NB4 (cell line): ENCODE results near the gene ZNF514.

Experiments used
- POLR2A ChIP-seq: IDR thresholded peaks from 2 replicates; pipeline ENCODE4 v1.6.1; 2011; ENCODE audit warnings: mild to moderate bottlenecking; ENCODE audit not compliant: insufficient read length; ENCODE audit errors: extremely low read depth
- TF ChIP-seq, protein P1 (sequence below): IDR thresholded peaks from one replicate; pipeline ENCODE4 v1.5.1; 2012; ENCODE audit warnings: low read depth, low read length

DNA sequence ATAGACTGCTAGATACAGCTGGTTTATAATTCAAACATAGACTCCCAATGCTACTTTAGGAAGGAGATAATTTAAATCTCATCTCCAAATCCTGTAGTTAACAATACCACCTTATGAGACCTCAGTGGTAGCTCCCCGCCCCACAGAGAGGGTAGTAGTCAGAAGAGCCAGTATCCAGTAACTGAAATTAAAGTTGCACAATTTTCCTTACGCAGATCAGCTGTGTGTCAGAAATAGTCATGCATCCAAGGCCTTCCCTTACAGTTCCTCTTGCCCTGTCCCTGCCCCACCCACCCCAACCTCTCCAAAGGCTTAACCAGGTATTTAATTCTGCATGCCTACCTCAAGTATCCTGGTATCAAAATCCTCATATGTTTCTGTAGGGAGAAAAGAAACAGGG lies 53.6 kb downstream of the ZNF514 start:
- TF ChIP-seq, protein P1, sequence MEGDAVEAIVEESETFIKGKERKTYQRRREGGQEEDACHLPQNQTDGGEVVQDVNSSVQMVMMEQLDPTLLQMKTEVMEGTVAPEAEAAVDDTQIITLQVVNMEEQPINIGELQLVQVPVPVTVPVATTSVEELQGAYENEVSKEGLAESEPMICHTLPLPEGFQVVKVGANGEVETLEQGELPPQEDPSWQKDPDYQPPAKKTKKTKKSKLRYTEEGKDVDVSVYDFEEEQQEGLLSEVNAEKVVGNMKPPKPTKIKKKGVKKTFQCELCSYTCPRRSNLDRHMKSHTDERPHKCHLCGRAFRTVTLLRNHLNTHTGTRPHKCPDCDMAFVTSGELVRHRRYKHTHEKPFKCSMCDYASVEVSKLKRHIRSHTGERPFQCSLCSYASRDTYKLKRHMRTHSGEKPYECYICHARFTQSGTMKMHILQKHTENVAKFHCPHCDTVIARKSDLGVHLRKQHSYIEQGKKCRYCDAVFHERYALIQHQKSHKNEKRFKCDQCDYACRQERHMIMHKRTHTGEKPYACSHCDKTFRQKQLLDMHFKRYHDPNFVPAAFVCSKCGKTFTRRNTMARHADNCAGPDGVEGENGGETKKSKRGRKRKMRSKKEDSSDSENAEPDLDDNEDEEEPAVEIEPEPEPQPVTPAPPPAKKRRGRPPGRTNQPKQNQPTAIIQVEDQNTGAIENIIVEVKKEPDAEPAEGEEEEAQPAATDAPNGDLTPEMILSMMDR, result no peak
- TF ChIP-seq POLR2A, result no peak
